A673 (cell line): ENCODE results near the gene PLPPR3. TPM values are rescaled to one million over a fixed set of nuclear protein-coding genes. Genes with fewer than 3 reads are reported as not detected.

Experiments used
- BruUV-seq: library from RNA; stranded (reverse); fragments of 400-500 nt; replicated peaks from 2 replicates; lab custom pipeline; 2021; lab: Mats Ljungman, UMichigan
- CTCF ChIA-PET: fragments of 300-600 bp; sonication (Branson Sonifier 250); formaldehyde crosslinking; loops from one replicate; lab custom pipeline; 2022; ENCODE audit warnings: antibody characterized with exemption; lab: Charles Lee
- POLR2A ChIA-PET: fragments of 300-600 bp; sonication (Branson Sonifier 250); formaldehyde crosslinking; loops from one replicate; lab custom pipeline; 2022; ENCODE audit warnings: antibody characterized with exemption; ENCODE audit not compliant: low non-redundant PET; lab: Charles Lee
- DNase-seq: peaks from one replicate; pipeline ENCODE4 v3.0.0-alpha.2; 2015; ENCODE audit warnings: low spot score
- H3K27ac ChIP-seq: fragments of 200-600 bp; sonication (generic); 2 replicates; pipeline ENCODE4 v1.5.1; 2016; ENCODE audit warnings: mixed run types, low read depth, mild to moderate bottlenecking, mixed read lengths, antibody characterized with exemption, low read length; ENCODE audit not compliant: poor library complexity, severe bottlenecking
- H3K27me3 ChIP-seq: fragments of 200-600 bp; sonication (generic); replicated peaks from 2 replicates; pipeline ENCODE4 v1.6.1; 2017; ENCODE audit warnings: mixed run types, low read depth, mild to moderate bottlenecking, mixed read lengths, antibody characterized with exemption, low read length; ENCODE audit not compliant: insufficient read depth, poor library complexity
- H3K36me3 ChIP-seq: fragments of 200-600 bp; sonication (generic); 2 replicates; pipeline ENCODE4 v1.6.1; 2016; ENCODE audit warnings: mixed run types, mild to moderate bottlenecking, mixed read lengths, antibody characterized with exemption, low read length; ENCODE audit not compliant: insufficient read depth, poor library complexity, severe bottlenecking
- H3K4me1 ChIP-seq: fragments of 200-600 bp; sonication (generic); 2 replicates; pipeline ENCODE4 v1.6.1; 2017; ENCODE audit warnings: mixed run types, mild to moderate bottlenecking, mixed read lengths, antibody characterized with exemption, low read length; ENCODE audit not compliant: insufficient read depth, poor library complexity, severe bottlenecking
- H3K4me3 ChIP-seq: fragments of 200-600 bp; sonication (generic); 2 replicates; pipeline ENCODE4 v1.5.1; 2016; ENCODE audit warnings: low read depth, mixed run types, mild to moderate bottlenecking, mixed read lengths, low read length; ENCODE audit not compliant: poor library complexity, severe bottlenecking
- H3K9me3 ChIP-seq: fragments of 200-600 bp; sonication (generic); 2 replicates; pipeline ENCODE4 v1.6.1; 2016; ENCODE audit warnings: mixed run types, low read depth, mild to moderate bottlenecking, mixed read lengths, antibody characterized with exemption, low read length; ENCODE audit not compliant: poor library complexity, severe bottlenecking
- CTCF ChIP-seq: fragments of 300-800, 200-600 bp; sonication (generic); conservative IDR thresholded peaks from 2 replicates; pipeline ENCODE4 v1.5.1; 2017; ENCODE audit warnings: low read depth, mild to moderate bottlenecking, antibody characterized with exemption, low read length, moderate library complexity, mixed read lengths
- EZH2 ChIP-seq: fragments of 200-600 bp; sonication (generic); IDR thresholded peaks from 2 replicates; pipeline ENCODE4 v1.6.1; 2017; ENCODE audit warnings: borderline replicate concordance, low read depth, mild to moderate bottlenecking, mixed read lengths, antibody characterized with exemption, low read length; ENCODE audit not compliant: poor library complexity, severe bottlenecking
- intact Hi-C: fragments of 100-400 bp; cut with micrococcal nuclease; formaldehyde crosslinking; loops from one replicate; pipeline ENCODE4 v1.10.0; 2022; ENCODE audit not compliant: unreplicated experiment
- total RNA-seq: library from RNA; stranded (reverse); gene quantifications from 2 replicates; pipeline ENCODE4 v1.2.3, GENCODE V29; 2021

The PLPPR3 gene
- total RNA-seq, 1 experiment from 2014 or later, result 13.3 TPM

DNA sequence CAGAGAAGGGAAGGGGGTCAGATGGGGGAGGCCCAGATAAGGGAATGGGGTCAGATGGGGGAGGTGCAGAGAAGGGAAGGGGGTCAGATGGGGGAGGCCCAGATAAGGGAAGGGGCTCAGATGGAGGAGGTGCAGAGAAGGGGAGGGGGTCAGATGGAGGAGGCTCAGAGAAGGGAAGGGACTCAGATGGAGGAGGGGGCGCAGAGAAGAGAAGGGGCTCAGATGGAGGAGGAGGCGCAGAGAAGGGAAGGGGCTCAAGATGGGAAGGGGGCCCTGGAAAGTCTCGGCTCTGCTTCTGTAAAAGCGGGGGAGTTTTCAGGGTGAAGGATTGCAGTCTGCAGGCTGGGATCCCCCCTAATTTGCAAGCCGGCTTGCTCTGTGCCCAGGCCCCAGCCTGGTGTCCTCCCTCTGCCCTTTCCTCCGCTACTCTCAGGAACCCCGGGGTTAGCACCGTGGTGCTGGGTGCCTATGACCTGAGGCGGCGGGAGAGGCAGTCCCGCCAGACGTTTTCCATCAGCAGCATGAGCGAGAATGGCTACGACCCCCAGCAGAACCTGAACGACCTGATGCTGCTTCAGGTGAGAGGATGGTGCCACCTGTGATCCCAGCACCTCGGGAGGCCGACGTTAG lies 7.5 kb upstream of the PLPPR3 start:
- BruUV-seq, result no TSS peak
- H3K4me1 ChIP-seq, result no peaks in the 10 kb centered on the region
- no peak overlapping the region for H3K4me3 ChIP-seq
- no peaks in the 10 kb centered on the region for H3K9me3 ChIP-seq
- intact Hi-C loops, result no loop called here
- POLR2A ChIA-PET, result interaction anchor here (0.8 kb wide), 1 partner anchor 105 kb away, joined by 3 read pairs; no protein-coding TSS in a partner anchor
- H3K36me3 ChIP-seq, result no peaks in the 10 kb centered on the region
- TF ChIP-seq CTCF (no peak), EZH2 (no peak)
- no peaks in the 10 kb centered on the region for H3K27me3 ChIP-seq
- H3K27ac ChIP-seq, result no peak overlapping the region
- DNase-seq, result no peak
- CTCF ChIA-PET, result no interaction called here

- H3K9me3 ChIP-seq, result no peaks in the 10 kb centered on the region
- no peak within 1 kb of the TSS for H3K4me3 ChIP-seq
- CTCF ChIA-PET, result no interaction called here
- no peak for DNase-seq
- no peaks in the 10 kb centered on the region for H3K4me1 ChIP-seq
- BruUV-seq, result no TSS peak
- H3K27me3 ChIP-seq, result no peaks in the 10 kb centered on the region
- intact Hi-C loops, result no loop called here
- POLR2A ChIA-PET, result no interaction called here
- TF ChIP-seq CTCF (no peak), EZH2 (no peak)
- no peak within 1 kb of the TSS for H3K27ac ChIP-seq
- H3K36me3 ChIP-seq, result no peaks in the 10 kb centered on the region
Measured at GRCh38 chr19:827710-828321, 6.1 kb upstream of the PLPPR3 start, which contains the start of gene AZU1. Gene AZU1, plus strand, starts transcription at chr19:827837. Its CDS starts 10 bp downstream, at chr19:827847.

DNA sequence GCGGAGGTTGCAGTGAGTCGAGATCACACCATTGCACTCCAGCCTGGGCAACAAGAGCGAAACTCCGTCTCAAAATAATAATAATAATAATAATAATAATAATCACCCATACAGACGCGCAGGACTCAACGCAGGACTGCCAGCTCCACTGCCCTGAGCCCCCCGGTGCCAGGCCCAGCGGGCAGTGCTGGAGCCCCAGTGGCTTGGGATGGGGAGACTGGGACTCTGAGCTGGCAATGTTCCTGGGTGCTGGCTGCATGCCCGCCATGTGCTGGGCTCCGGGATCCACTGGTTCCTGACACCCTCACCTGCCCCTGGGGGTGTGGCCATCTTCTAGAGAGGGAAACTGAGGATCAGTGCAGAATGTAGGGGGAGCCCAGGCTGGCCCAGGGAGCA lies 5.6 kb upstream of the PLPPR3 start:
- no peak overlapping the region for H3K27ac ChIP-seq
- H3K4me3 ChIP-seq, result no peak overlapping the region
- intact Hi-C loops, result no loop called here
- CTCF ChIA-PET, result no interaction called here
- POLR2A ChIA-PET, result no interaction called here
- no peaks in the 10 kb centered on the region for H3K36me3 ChIP-seq
- TF ChIP-seq CTCF (no peak), EZH2 (no peak)
- no peaks in the 10 kb centered on the region for H3K4me1 ChIP-seq
- DNase-seq, result no peak
- no peaks in the 10 kb centered on the region for H3K27me3 ChIP-seq
- BruUV-seq, result no TSS peak
- H3K9me3 ChIP-seq, result no peaks in the 10 kb centered on the region
